Aorta (tissue), 5 donors: ENCODE results near the gene MIER3. TPM values are rescaled to one million over a fixed set of nuclear protein-coding genes. Genes with fewer than 3 reads are reported as not detected.

Source experiments
- ATAC-seq: fragments of 200-7000 bp; cut with Tn5 transposase; one replicate; pipeline ENCODE4 v1.9.1; 2022; ENCODE audit warnings: moderate library complexity; ENCODE audit not compliant: low FRiP score
- DNase-seq, 2 donors: peaks; one replicate each; pipeline ENCODE4 v3.0.0-alpha.2; 2020
- H3K27ac ChIP-seq, 2 donors: one replicate each; pipeline ENCODE4 v1.5.1; 2013; ENCODE audit warnings: low read length in 2 of 2, mild to moderate bottlenecking in 2 of 2, moderate library complexity in 2 of 2, control low read depth in 1 of 2, inconsistent platforms in 1 of 2, low read depth in 1 of 2
- H3K27me3 ChIP-seq, 2 donors: one replicate each; pipeline ENCODE4 v1.6.1; 2013; ENCODE audit warnings: control low read depth in 1 of 2, low read length in 1 of 2, mild to moderate bottlenecking in 1 of 2, moderate library complexity in 1 of 2; ENCODE audit not compliant: insufficient read depth in 2 of 2, control insufficient read depth in 1 of 2
- H3K36me3 ChIP-seq, 2 donors: one replicate each; pipeline ENCODE4 v1.6.1; 2013; ENCODE audit warnings: control low read depth in 1 of 2, low read length in 1 of 2, mild to moderate bottlenecking in 1 of 2; ENCODE audit not compliant: insufficient read depth in 2 of 2, control insufficient read depth in 1 of 2
- H3K4me1 ChIP-seq, 2 donors: one replicate each; pipeline ENCODE4 v1.6.1; 2013; ENCODE audit warnings: low read length in 2 of 2, control low read depth in 1 of 2, mild to moderate bottlenecking in 1 of 2, moderate library complexity in 1 of 2; ENCODE audit not compliant: insufficient read depth in 2 of 2, control insufficient read depth in 1 of 2
- H3K4me3 ChIP-seq, 2 donors: one replicate each; pipeline ENCODE4 v1.5.1; 2013; ENCODE audit warnings: low read length in 2 of 2, control low read depth in 1 of 2, mild to moderate bottlenecking in 1 of 2
- H3K9me3 ChIP-seq: one replicate; pipeline ENCODE4 v1.6.1; 2013; ENCODE audit warnings: mild to moderate bottlenecking, low read length; ENCODE audit not compliant: control insufficient read depth
- WGBS, 2 donors: extraction: QIAGEN DNeasy Blood & Tissue Kit; methylation state at CpG; one replicate each; pipeline ENCODE4 v1.1.7; 2013; 5-methylcytosine and 5-hydroxymethylcytosine counted together
- intact Hi-C, 2 donors: fragments of 100-400 bp; cut with DNase I; formaldehyde crosslinking; loops; one replicate each; pipeline versions ENCODE4 v1.14.2 to v1.15.0; 2022
- polyA plus RNA-seq, 2 donors: library from polyadenylated mRNA; stranded (reverse); fragments of 200-250 nt; gene quantifications; one replicate each; pipeline ENCODE4 v1.2.3, GENCODE V29; 2013
- total RNA-seq, 2 donors: library from RNA; stranded (reverse); fragmentation: NEBNext Ultra II Directional; extraction: Animal tissue kit (Norgen Biotek cat#: 25700); gene quantifications; one replicate each; pipeline ENCODE4 v1.2.1, GENCODE V29; 2021
- donor health status: healthy with polysubstance abuse.
- donor health status: Bipolar disorder and iron deficiency.
- donor health status: DM: no; HTN: no; CAD: no.
- donor health status: DM: no; HTN: no; CAD: no.
- donor health status: DM: yes; HTN: yes; CAD: no.

MIER3 gene
- total and polyA plus RNA-seq, 4 donors, result 8.1 to 27.2 (median 14.5) TPM

DNA sequence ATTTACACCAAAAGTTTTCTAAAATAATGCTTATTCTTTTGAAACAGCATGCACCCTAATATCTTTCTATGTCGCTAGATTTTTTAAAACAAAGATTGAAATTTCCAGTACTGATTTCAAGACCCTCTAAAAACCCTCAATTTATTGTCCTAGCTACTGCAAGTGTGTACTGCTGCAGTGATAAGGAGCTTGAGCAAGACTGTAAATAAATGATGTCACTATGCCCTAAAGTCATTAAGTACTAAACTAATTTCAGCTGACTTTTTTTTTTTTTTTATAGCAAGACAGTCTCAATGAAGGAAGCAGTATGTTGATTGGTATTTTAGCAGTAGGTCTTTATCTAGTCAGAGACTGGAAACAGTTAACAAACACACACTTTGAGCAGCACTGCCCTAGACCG is 12.2 kb upstream of the MIER3 start:
- intact Hi-C loops, result no loop called here
- DNase-seq, result no peak
- Histone ChIP-seq H3K27me3 (peaks cover 0 to 3% of the 10 kb centered on the region in 2 donors), H3K36me3 (no peaks in the 10 kb centered on the region), H3K9me3 (peaks cover 1% of the 10 kb centered on the region), H3K4me1 (no peaks in the 10 kb centered on the region), H3K4me3 (no peak overlapping the region), H3K27ac (no peak overlapping the region)
- 79% methylated on average over 2 of the region's 2 CpGs for WGBS, 2 donors
- no peak for ATAC-seq

DNA sequence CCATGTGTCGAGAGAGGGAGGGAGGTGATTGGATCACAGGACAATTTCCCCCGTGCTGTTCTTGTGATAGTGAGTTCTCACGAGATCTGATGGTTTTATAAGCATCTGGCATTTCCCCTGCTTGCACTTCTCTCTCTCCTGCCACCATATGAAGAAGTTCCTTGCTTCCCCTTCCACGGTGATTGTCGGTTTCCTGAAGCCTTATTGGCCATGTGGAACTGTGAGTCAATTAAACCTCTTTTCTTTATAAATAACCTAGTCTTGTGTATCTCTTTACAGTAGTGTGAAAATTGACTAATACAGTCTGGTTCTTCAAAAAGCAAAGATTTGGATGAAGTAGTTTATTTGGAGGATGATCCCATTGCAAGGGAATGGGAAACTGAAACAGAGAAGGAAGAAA is 11.3 kb upstream of the MIER3 start:
- Histone ChIP-seq H3K4me3 (no peak overlapping the region), H3K36me3 (no peaks in the 10 kb centered on the region), H3K4me1 (no peaks in the 10 kb centered on the region), H3K27me3 (peaks cover 0 to 3% of the 10 kb centered on the region in 2 donors), H3K27ac (no peak overlapping the region), H3K9me3 (peaks cover 1% of the 10 kb centered on the region)
- intact Hi-C loops, result no loop called here
- 58 to 75% methylated on average over 5 of the region's 5 CpGs for WGBS, 2 donors
- DNase-seq, result no peak
- ATAC-seq, result no peak

DNA sequence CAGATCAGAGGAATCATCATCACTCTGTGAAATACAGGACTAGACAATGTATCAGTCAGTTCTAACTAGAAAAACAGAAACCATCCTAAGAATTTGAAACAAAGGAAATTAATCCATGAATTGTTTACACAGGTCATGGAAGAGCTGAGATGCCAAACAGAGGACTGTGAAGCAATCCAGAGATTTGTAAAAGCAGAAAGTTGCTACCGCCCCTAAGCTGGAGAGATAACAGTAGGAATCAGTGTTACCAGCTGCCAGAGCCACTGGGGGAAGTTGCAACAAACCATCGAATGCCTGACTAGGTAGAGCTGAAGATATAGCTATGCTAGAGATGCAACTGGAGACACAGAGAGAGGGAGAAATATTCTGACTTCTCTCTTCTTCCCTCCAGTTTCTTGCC is 10.4 kb upstream of the MIER3 start:
- WGBS, 2 donors, result 41% methylated on average over 2 of the region's 2 CpGs
- H3K36me3 ChIP-seq, result no peaks in the 10 kb centered on the region
- H3K27me3 ChIP-seq, result peaks cover 0 to 3% of the 10 kb centered on the region in 2 donors
- DNase-seq (no peak), ATAC-seq (no peak)
- no peaks in the 10 kb centered on the region for H3K4me1 ChIP-seq
- H3K9me3 ChIP-seq, result peaks cover 1% of the 10 kb centered on the region
- H3K4me3 ChIP-seq, result no peak overlapping the region
- no peak overlapping the region for H3K27ac ChIP-seq
- intact Hi-C loops, result no loop called here

DNA sequence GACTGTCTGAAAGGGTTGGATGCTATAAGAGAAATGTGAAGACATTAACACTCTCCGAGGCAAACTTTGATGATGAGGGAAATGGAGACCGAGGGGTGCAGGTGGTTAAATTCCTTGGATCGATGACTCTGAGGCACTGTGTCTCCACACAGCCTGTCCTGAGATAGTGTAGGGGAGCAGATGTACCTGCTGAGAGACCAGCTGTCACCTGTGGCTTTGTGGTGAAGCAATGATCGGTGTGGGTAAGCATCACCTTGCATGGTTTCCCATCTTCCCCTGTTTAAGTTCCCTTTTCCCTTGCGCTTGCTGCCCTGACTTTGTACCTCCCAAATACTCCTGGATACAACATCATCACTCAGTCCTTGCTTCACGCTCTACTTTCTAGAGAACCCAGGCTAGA is 9.8 kb upstream of the MIER3 start:
- intact Hi-C loops, result no loop called here
- 86 to 93% methylated on average over 6 of the region's 6 CpGs for WGBS, 2 donors
- ATAC-seq, result no peak
- H3K36me3 ChIP-seq, result no peaks in the 10 kb centered on the region
- H3K27me3 ChIP-seq, result peaks cover 0 to 3% of the 10 kb centered on the region in 2 donors
- no peak for DNase-seq
- H3K9me3 ChIP-seq, result peaks cover 1% of the 10 kb centered on the region
- H3K4me3 ChIP-seq, result no peak overlapping the region
- H3K27ac ChIP-seq, result no peak overlapping the region
- no peaks in the 10 kb centered on the region for H3K4me1 ChIP-seq

DNA sequence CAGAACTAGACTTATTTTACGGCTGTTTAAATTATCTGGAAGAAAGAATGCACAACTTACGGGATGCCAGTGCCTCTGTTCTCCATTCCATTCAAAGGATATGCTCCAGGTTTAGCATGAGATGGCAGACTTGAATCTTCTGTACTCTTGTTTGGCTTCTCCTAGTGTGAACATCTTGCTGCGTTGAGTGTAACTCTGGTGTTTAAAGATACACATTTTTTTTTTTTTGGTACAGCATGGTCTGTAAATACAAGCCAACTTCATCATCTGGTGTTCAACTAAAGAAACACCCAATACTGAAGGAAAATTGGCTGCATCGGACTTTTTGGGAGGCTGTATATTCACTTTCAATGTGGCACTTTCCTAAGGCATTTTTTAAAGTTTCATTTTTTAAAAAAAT is 7.4 kb upstream of the MIER3 start:
- no peak overlapping the region for H3K4me3 ChIP-seq
- WGBS, 2 donors, result 68 to 78% methylated on average over 4 of the region's 4 CpGs
- DNase-seq (no peak), ATAC-seq (no peak)
- intact Hi-C loops, result no loop called here
- H3K4me1 ChIP-seq, result no peaks in the 10 kb centered on the region
- H3K36me3 ChIP-seq, result no peaks in the 10 kb centered on the region
- H3K27me3 ChIP-seq, result peaks cover 0 to 3% of the 10 kb centered on the region in 2 donors
- H3K27ac ChIP-seq, result no peak overlapping the region
- H3K9me3 ChIP-seq, result peaks cover 1% of the 10 kb centered on the region

DNA sequence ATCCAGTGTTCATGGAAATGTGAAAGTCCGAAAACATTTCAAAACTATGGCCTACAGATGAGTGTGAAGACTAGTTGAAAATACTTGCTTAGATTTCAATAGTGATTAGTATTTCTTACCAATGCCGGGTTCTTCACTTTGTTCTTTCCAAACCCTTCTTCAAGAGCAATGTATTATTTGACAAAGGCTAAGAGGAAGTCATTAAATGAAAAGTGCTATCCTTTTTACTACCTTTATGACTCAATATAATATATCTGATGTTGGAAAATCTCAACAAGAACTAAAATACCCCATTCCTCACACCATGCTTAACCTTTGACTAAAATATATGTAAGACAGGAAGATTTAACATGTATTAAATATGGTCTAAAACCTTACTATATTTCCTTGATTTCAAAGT is 6.7 kb upstream of the MIER3 start:
- Histone ChIP-seq H3K9me3 (peaks cover 1% of the 10 kb centered on the region), H3K27me3 (peaks cover 0 to 3% of the 10 kb centered on the region in 2 donors), H3K36me3 (no peaks in the 10 kb centered on the region), H3K27ac (no peak overlapping the region), H3K4me1 (no peaks in the 10 kb centered on the region), H3K4me3 (no peak overlapping the region)
- ATAC-seq (no peak), DNase-seq (no peak)
- intact Hi-C loops, result no loop called here
- WGBS, 2 donors, result 95 to 98% methylated on average over 2 of the region's 2 CpGs

DNA sequence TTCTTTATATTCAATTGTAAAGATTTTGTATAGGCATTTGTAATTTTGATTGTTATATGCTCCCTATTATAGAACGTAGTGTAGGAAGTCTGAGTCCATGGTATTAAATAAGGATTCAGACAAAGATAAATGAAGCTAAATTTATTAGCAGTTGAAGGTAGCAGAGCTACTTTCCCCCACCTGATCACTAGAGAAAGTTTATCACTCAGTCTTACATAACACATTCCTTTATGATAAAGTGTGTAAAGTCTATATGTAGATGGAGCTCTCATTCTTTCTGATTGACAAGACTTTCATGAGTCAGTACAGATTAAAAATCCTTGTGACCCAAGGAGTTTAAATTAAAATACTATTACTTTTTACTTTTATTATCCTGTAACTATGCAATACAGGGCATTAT is 2.3 kb upstream of the MIER3 start:
- Histone ChIP-seq H3K9me3 (no peaks in the 10 kb centered on the region), H3K4me1 (no peaks in the 10 kb centered on the region), H3K4me3 (no peak overlapping the region), H3K27me3 (no peaks in the 10 kb centered on the region), H3K36me3 (no peaks in the 10 kb centered on the region), H3K27ac (no peak overlapping the region)
- no peak for DNase-seq
- WGBS, 2 donors, result 90 to 93% methylated on average over 1 of the region's 1 CpG
- ATAC-seq, result no peak
- intact Hi-C loops, result loop anchor here (5.0 kb wide), 4 partner anchors 47 to 268 kb away; partner anchors contain the start of genes GPBP1 (in 1 of the 2) and SETD9 (in 1 of the 2)

DNA sequence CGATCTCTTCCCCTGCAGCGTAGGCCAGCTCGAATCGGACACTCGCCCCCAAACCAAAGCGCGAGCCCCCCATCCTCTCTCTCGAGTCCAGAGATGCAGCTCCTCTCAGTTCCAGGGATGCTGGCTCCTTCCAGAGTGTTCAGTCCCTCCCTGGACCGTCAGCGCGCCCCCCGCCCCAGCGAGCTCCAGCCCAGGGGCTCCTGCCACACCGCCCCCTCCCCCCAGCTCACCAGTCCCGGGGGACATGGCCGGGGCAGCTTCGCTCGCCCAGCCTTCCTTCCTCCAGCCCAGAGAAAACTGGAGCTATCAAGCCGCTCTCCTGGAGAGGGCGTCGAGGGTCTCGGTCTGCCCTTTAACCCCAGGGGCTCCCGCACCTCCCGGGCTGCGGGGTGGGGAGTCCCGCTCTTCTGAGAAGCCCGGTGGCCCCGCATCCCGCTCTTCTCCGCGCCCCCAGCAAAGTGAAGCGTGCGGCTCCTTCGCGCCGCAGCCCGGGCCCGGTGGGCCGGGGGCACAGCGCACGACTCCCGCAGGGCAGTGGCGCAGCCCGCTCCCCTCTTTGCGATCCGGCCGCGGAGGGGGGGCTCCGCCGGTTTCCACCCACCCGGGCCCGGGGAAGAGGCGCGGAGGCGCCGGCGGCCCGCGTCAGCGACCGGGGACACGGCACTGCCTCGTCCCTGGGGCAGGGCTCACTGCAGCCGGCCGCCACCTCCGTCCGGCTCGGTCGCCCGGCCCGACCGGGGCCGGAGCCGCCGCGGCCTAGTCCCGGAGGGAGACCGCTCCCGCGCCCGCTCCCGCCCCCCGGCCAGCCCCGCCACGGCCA is 587 bp downstream of the MIER3 start:
- H3K27me3 ChIP-seq, result no peaks in the 10 kb centered on the region
- H3K27ac ChIP-seq, result peak overlapping the region; percentile 46 to 98
- H3K36me3 ChIP-seq, result no peaks in the 10 kb centered on the region
- ATAC-seq (peak; percentile 72), DNase-seq (peak; percentile 56 to 82)
- no peaks in the 10 kb centered on the region for H3K4me1 ChIP-seq
- H3K4me3 ChIP-seq, result peak overlapping the region; percentile 96
- H3K9me3 ChIP-seq, result no peaks in the 10 kb centered on the region
- WGBS, 2 donors, result 0% methylated on average over 79 to 85 of the region's 85 CpGs
- intact Hi-C loops, result loop anchor here (2.0 to 5.0 kb wide), 5 partner anchors 41 to 271 kb away; partner anchors contain the start of genes GPBP1 (in 1 of the 2) and SETD9 (in 1 of the 2)

DNA sequence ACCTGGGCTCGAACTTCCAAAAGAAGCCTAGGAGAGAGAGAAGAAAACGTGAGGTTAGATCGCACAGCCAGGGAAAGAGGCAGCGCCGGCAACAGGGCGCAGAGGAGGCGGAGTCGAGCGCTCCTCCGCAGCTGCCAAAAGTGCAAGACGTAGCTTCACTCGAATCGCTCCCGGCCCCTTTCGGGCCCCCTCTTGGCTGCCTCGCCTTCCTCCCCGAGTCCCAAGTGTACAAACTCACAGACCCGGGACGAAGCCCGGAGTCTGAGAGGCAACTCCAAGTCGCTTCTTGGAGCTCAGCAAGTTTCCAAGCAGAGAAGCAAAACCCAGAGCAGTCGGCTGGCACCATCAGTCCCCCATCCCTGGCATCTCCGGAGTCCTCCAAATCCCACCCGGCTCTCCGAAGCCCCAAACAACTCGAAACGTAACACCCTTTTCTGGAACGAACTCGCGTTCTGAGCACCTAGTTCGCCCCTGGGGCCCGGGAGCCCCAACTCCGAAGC is 1.2 kb downstream of the MIER3 start:
- ATAC-seq, result peak; percentile 89
- 0 to 1% methylated on average over 33 of the region's 33 CpGs for WGBS, 2 donors
- intact Hi-C loops, result loop anchor here (2.0 to 5.0 kb wide), 5 partner anchors 40 to 272 kb away; partner anchors contain the start of genes GPBP1 (in 1 of the 2) and SETD9 (in 1 of the 2)
- no peaks in the 10 kb centered on the region for H3K36me3 ChIP-seq
- no peaks in the 10 kb centered on the region for H3K4me1 ChIP-seq
- H3K27ac ChIP-seq, result peak overlapping the region; percentile 46 to 98
- H3K27me3 ChIP-seq, result no peaks in the 10 kb centered on the region
- peak; percentile 80 to 91 for DNase-seq
- peak overlapping the region; percentile 96 for H3K4me3 ChIP-seq
- H3K9me3 ChIP-seq, result no peaks in the 10 kb centered on the region
